HG03139 (cell line): Measurements from ENCODE around the gene GPR31.

Experiments used
- ATAC-seq: cut with Tn5 transposase; IDR thresholded peaks from one replicate; pipeline ENCODE4 v1.9.1; 2021; ENCODE audit not compliant: unreplicated experiment

The GPR31 gene

DNA sequence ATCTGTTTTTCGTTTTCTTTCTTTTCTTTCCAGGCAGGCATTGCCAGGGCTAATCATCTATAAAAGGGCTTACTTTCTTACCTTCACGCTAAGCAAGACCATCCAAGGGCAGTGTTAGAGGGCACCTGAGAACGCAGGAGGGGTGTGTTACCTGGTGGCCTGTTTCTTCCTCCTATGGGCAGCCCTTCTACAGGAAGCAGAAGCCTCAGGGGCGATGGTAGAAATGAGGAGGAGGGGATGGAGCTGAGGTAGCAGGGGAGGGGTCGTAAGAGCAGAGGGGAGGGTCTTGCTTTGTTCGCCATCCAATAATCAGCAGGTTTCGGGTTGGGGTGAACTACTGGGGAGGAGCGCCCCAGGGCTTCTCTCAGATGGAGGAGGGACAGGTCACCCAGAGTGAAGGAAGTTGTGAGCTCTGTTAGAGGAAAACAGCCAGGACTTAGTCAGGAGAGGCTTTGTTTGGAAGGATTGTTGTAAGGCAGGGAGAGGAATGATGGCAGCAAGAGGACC lies 36.4 kb downstream of the GPR31 start:
- ATAC-seq: no peak

DNA sequence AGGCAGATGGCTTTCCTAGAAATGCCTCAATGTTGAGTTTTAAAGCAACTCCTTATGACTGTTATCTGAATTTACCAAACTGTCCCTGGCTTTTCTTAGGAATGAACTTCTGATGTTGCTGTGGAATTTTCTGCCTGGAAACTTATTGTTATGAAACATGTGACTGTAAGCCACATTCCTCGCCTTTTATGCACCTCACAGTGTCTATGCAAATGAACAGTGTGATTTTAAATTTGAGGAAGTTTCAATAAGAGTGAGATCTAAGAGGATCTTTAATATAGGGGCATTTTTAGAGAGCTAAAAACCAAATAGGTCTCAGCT lies 37.2 kb downstream of the GPR31 start:
- ATAC-seq: no peak

DNA sequence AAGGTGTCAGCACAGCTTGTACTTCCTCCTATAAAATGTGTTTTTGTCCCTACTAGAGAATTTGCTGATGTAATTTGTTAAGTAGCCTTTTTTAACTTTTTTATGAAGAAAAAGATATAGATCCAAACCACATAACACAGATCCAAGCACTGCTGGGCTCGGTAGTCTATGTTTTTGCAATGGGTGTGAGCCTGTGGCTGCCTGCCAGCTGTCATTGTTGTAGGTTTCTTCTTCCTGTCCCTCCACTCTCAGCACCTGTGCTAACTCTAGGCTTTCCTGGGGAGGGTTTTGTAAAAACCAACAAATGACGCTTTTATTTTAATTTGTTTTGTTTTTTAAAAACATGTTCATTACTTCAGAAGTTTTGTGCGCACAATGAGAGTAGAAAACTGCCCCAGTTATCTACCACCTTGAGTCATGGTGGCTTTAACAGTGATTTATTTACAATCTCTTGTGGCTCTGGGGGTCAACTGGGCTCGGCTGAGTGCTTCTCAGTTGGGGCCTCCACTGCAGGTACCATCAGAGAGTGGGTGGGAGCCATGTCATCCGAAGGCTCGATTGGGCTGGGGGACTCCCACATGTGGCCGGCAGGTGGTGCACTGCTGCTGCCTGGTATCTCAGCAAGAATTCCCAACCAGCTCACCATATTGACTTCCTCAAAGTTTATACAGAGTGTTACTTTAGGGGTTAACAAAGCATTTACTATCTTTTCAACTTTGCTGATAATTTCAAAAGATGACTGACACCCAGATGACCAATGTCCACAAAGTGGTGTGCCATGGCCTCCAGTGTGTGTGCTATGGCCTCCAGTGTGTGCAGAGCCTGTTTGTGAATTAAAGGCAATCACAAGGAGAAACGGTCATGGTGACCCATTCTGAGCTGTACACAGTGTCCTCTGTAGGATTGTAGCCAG lies 37.9 kb downstream of the GPR31 start:
- ATAC-seq: no peak

- no peak for ATAC-seq
Measured at GRCh38 chr6:167118839-167119238, 38.9 kb downstream of the GPR31 start.

GRCh38 chr6:167118006-167118405 lies 39.8 kb downstream of the GPR31 start:
- ATAC-seq: no peak

DNA sequence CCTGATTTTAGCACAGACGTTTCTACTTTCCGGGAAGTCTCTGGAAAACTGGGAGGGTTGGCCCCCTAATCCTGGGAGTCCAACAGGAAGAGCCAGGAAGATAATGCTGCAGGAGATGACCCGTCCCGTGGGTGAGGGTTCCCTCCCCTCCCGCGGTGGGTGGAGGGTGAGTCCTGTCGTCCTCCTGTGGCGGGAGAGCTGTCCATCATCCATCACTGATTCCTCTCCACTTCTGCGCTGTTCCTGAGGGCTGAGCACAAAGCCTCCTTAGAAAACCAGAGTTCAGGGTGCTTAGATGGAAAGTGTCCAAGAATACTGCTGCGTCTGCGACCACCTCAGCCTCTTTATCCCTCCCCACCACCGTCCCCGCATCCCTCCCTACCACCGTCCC lies 40.9 kb downstream of the GPR31 start:
- no peak for ATAC-seq

DNA sequence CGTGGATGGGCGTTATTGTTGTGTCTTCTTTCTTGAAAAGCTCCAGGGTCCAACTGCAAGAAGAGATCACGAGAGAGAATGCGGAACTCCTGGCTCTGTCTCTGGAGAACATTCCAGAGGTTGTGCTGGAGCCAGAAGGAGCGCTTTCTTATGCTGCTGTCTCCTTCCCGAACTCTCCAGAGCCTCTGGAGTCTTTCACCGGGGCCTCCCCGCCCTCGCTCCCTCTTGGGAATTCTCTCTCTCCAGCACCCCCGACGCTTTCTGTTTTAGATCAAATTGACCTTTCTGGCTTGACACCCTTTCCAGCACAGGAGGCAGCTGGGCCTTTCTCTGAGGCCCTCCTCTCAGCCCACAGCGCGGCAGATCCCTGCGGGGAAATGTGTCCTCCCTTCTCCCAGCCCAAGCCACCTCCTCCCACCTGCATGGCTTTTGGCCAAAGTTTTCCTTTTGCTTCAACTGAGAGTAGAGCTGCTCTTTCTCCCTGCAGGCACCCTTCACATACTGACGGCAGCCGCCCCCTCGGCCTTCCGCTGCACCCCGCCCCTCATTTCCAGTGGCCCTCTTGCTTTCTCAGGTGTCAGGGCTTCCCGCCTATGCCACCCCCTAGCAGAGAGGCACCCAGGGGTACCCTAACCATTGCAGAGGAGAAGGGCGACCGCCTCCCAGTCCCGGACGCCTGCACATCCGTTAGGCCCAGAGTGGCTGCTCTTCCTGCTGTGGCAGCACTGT lies 41.5 kb downstream of the GPR31 start:
- ATAC-seq: no peak

DNA sequence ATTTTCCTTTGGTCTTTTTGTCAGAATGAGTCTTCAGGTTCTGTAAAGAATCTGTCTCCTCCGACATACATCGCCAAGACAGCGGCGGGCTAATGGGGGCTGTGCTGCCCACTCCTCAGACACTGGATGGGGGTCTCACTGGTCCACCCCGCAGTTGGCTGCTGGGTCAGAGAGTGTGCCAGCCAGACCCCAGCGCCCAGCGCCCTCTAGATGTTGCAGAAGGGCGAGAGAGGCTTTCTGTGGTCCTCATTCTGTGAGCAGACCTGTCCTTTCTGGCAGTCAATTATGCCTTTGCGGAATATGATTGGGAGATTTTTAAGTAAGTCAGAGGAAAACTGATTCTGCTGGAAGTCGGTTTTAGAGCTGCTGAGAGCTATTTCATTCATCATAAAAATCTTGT lies 42.7 kb downstream of the GPR31 start:
- ATAC-seq: no peak

- ATAC-seq: peak; percentile 87
Measured at GRCh38 chr6:167113935-167114910, 43.6 kb downstream of the GPR31 start.

DNA sequence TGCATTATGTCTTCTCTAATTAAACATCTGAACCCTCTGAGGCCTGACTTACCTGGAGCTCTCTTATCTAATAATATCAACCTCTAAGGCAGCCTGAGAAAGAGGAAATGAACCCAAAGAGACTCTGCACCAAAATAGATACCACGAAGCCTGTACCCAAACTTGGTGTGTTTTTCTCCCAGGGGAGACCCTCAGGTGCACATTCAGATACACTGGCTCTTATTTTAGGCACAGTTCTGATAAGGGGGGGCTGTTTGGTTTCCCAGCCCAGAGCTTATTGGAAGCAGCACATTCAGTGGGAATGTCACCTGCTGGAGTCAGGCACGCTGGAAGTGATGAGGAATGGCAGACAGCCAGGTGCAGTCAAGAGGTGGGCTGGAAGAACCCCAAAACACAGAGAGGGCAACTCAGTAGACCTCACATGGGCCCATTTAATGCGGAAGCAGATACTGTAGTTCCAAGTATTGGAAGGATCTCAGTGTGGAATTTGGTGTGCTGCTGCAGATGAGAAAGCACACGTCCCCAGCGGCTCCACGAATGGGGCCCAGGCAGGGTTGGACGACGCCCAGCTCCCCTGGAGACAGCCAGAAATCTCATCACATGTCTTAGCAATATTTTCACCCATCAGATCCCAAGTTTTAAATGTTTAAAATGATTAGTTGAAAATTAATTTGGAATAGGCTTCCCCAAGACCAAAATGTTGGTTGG lies 44.6 kb downstream of the GPR31 start:
- ATAC-seq: peak; percentile 47

- ATAC-seq: no peak
Measured at GRCh38 chr6:167112421-167112820, 45.4 kb downstream of the GPR31 start.

DNA sequence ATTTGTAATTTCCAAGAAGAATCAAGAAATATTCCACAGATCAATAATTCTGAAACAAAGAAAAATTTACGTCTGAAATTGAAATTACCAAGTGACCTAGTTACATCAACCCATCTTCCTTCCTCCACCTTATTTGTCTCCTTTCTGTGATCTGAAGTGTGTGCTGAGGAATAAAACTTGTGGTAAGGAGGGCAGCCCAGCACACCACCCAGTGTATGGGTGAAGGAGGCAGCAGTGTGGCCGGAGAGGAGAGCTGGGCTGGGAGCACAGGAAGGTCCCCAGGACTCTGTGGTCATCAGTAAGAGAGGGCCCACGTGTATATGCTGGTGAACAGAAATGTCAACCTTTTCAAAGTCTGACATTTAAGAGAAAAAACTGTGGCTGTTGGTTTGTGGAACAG lies 46.2 kb downstream of the GPR31 start:
- ATAC-seq: no peak

GRCh38 chr6:167109651-167110050 lies 48.1 kb downstream of the GPR31 start:
- no peak for ATAC-seq

DNA sequence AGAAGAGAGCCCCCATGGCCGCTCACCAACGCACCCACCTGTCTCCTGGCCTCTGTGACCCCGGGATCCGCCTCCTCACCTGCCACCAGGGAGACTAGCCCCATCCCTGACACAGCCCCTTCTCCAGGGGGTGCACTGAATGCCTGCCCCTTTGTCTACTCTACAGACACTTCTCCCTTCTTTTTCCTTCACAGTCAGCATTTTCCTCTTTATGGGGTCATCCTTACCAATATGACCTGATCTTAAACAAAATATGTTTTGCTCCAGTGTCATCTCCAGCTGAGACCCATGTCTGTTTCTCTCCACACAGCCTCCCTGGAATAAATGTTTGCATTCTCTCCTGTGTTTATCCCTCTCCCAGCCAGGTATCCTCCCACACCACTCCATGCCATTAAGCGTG lies 49.5 kb downstream of the GPR31 start:
- ATAC-seq: no peak

- ATAC-seq: no peak
Measured at GRCh38 chr6:167107787-167108186, 50.0 kb downstream of the GPR31 start.

DNA sequence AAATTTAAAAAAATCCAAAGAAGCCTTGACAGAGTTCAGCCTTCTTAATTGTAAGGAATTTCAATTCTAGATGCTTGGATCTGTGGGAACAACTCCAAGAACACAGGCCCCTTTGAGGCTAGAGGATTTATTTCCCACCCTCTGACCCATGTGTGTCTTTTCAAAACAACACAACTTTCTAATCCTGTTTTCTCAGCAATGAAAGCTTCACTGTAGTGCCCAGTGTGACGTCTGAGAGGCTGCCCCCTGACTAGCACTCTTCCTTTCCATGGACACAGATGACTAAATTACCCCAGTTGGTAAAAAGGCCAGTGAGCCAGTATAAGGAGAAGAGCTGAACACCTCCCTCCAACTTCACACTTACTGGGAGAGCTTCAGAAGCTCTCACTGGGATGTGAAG lies 51.4 kb downstream of the GPR31 start:
- ATAC-seq: no peak
